Epidermal melanocyte (primary cell): Measurements from ENCODE around the gene RAB5A.
"Not testable (repeated sequence)": the region's sequence is repeated elsewhere in the genome, so short reads cannot be mapped to it uniquely, and the experiment has no call there.

ENCODE experiments used
- DNase-seq: peaks from one replicate; pipeline ENCODE4 v3.0.0; 2011; ENCODE audit warnings: low spot score; ENCODE audit not compliant: insufficient read length

The RAB5A gene

GRCh38 chr3:19946832-19947548 is at the start of gene RAB5A:
Gene RAB5A, plus strand, starts transcription at chr3:19947097. Its CDS starts 3,802 bp downstream, at chr3:19950899.
- DNase-seq, result peak; percentile 87

- DNase-seq, result no peak
Measured at GRCh38 chr3:19898721-19899120, 48.2 kb upstream of the RAB5A start.

- no peak for DNase-seq
Measured at GRCh38 chr3:19899264-19899663, 47.6 kb upstream of the RAB5A start.

- DNase-seq, result not testable (repeated sequence)
Measured at GRCh38 chr3:19899833-19900232, 47.1 kb upstream of the RAB5A start.

GRCh38 chr3:19901337-19901736 is 45.6 kb upstream of the RAB5A start:
- no peak for DNase-seq

GRCh38 chr3:19901918-19902317 is 45.0 kb upstream of the RAB5A start:
- DNase-seq, result no peak

GRCh38 chr3:19903649-19904048 is 43.2 kb upstream of the RAB5A start:
- no peak for DNase-seq

- no peak for DNase-seq
Measured at GRCh38 chr3:19907523-19907922, 39.4 kb upstream of the RAB5A start.

GRCh38 chr3:19911452-19911851 is 35.4 kb upstream of the RAB5A start:
- no peak for DNase-seq

- no peak for DNase-seq
Measured at GRCh38 chr3:19917167-19917566, 29.7 kb upstream of the RAB5A start.

- DNase-seq, result no peak
Measured at GRCh38 chr3:19920401-19921080, 26.4 kb upstream of the RAB5A start.

- no peak for DNase-seq
Measured at GRCh38 chr3:19931180-19931692, 15.7 kb upstream of the RAB5A start.

- no peak for DNase-seq
Measured at GRCh38 chr3:19931767-19932188, 15.1 kb upstream of the RAB5A start.

- no peak for DNase-seq
Measured at GRCh38 chr3:19932422-19932821, 14.5 kb upstream of the RAB5A start.

GRCh38 chr3:19934098-19934566 is 12.8 kb upstream of the RAB5A start, which contains the start of gene EFHB:
Gene EFHB, minus strand, starts transcription at chr3:19934217. Its CDS starts 199 bp downstream, at chr3:19934018.
- no peak for DNase-seq

- DNase-seq, result no peak
Measured at GRCh38 chr3:19937459-19938294, 9.2 kb upstream of the RAB5A start.

GRCh38 chr3:19938295-19938627 is 8.6 kb upstream of the RAB5A start:
- DNase-seq, result no peak

GRCh38 chr3:19940643-19941042 is 6.3 kb upstream of the RAB5A start:
- DNase-seq, result no peak

- DNase-seq, result no peak
Measured at GRCh38 chr3:19945534-19945933, 1.4 kb upstream of the RAB5A start.

- no peak for DNase-seq
Measured at GRCh38 chr3:19945969-19946831, 697 bp upstream of the RAB5A start.
